GM12873 (cell line): ENCODE data around the gene KREMEN2.
A peak's percentile ranks its signal among the peaks of the same experiment; 100 is the strongest.

Experiments used
- CTCF ChIP-seq: IDR thresholded peaks from 2 replicates; pipeline ENCODE4 v1.5.1; 2012; ENCODE audit warnings: low read depth, mild to moderate bottlenecking, moderate library complexity, low read length, control low read depth; ENCODE audit not compliant: insufficient read depth; ENCODE audit errors: missing control alignments

KREMEN2 gene

DNA sequence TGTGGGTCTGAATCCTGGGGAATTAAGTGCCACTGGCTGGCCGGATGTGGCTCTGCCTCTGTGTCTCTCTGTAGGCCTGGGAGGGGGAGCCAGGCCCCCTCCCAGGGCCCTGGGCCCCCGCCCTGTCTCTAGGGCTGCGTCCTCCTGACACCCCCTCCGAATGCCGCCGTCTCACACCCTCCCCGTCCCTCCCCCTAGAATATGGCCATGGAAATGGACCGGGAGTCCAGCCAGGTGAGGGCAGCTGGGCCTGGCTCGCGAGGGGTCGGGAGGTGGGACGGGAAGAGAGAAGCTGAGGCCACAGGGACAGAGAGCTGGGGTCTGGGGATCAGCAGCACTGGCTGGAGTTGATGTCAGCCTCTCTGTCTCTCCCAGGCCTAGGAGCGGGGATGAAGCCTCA lies 32.2 kb downstream of the KREMEN2 start:
- TF ChIP-seq CTCF, result no peak

DNA sequence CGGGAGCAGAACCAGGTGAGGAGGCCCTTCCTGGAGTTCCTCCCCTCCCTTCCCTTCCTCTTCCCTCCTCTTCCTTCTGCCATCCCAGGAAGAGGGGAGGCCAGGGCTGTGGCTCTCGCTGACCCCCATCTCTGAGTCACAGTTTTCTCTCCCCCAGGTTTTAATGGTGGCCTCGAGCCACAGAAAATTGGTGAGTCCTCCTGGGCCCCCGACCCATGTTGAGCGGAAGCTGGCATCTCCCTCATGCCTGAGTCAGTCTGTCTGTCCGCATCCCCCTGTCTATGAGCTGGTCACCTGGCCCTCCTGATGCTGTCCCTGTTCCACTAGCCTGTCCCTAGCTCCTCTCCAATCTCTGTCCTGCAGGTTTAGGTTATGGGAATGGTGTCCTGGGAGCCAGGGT lies 35.9 kb downstream of the KREMEN2 start:
- no peak for TF ChIP-seq CTCF

- TF ChIP-seq CTCF, result no peak
Observed at GRCh38 chr16:3000540-3000939, 36.5 kb downstream of the KREMEN2 start.

- TF ChIP-seq CTCF, result no peak
Observed at GRCh38 chr16:3001316-3001715, 37.2 kb downstream of the KREMEN2 start.

GRCh38 chr16:3003582-3004270 lies 39.7 kb downstream of the KREMEN2 start:
- TF ChIP-seq CTCF, result peak; percentile 55

DNA sequence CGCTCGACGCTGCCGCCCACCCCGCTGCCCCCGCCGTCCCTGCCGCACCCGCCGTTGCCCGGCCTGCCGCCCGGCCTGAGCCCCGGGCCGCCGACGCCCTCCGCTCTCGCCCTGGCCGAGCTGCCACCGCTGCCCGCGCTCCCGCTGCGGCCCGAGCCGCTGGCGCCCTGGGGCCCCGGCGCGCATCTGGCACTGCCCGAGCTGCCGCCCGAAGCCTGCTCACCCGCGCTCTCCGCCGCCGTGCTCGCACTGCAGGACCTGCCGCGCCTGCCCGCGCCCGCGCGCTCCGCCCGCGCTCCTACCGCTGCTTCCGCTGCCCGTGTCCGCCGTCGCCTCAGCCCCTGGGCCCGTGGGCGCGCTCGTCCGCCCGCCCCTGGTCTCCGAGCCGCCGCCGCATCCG lies 40.2 kb downstream of the KREMEN2 start:
- TF ChIP-seq CTCF, result no peak

DNA sequence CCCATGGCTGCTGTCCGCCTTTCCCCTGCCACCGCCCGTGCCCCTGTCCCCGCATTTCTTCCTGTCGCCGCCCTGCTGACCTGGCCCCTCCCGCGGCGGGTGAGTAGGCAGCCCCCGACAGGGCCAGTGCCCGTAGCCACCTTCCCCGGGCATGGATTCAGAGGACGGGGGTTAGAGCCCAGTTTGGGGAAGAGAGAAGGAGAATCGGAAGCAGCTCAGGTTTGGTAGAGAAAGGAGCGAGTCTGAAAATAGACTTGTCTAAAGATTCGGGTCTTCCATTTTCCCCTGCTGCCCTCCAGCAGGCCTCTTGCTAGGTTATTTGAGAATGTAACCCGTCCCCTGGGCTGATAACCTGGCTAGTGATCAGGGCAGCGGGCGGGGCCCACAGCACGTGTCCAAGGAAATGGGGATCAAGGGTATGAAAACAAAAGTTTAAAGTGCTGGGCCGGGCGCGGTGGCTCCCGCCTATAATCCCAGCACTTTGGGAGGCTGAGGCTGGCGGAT lies 40.8 kb downstream of the KREMEN2 start:
- TF ChIP-seq CTCF, result no peak
